Measurements from ENCODE around the gene TANK. TPM values are rescaled to one million over a fixed set of nuclear protein-coding genes. Genes with fewer than 3 reads are reported as not detected.
"Not testable (repeated sequence)": the region's sequence is repeated elsewhere in the genome, so short reads cannot be mapped to it uniquely, and the experiment has no call there.

Gene TANK
- total and polyA plus RNA-seq, 8 donors, result 12.2 to 140 (median 46.1) TPM

DNA sequence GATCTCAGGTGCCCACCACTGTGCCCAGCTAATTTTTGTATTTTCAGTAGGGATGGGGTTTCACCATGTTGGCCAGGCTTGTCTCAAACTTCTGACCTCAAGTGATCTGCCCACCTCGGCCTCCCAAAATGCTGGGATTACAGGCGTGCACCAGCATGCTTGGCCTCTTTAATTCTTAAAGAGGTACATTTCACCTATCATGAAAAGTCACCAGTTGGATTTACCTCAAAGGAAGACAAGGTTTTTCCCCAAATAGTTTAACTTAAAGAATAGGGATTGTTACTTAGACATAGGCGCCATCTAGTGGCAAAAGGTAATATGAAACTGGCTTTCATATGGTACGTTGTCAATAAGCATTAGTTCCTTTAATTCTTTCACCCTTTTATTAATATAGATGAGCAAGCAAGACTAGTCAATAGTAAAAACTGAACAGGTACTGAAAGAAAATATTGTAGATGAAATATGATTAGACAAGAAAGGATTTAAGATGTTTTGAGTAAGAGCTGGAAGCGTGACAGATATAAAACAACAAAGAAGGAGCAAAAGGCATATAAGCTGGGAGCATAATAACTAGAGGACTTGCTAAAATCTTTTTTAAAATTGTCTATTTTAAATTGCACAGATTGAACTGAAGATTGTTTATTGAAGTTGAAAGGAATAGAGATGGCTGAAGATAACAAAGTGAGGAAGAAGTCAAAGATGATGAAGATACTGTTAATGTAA is 113.0 kb downstream of the TANK start:
- H3K27me3 ChIP-seq, result no peaks in the 10 kb centered on the region
- intact Hi-C loops (cut with DNase I; ENCODE audit: low total_unique reads), result loop anchor here (10.0 kb wide), 1 partner anchor 48 kb away; no protein-coding TSS in a partner anchor
- H3K27ac ChIP-seq, result no peak overlapping the region
- no peak for TF ChIP-seq EP300 (IDR thresholded peaks at IDR 0.05)
- no peak for TF ChIP-seq POLR2A (IDR thresholded peaks at IDR 0.05)
- TF ChIP-seq, protein P1, sequence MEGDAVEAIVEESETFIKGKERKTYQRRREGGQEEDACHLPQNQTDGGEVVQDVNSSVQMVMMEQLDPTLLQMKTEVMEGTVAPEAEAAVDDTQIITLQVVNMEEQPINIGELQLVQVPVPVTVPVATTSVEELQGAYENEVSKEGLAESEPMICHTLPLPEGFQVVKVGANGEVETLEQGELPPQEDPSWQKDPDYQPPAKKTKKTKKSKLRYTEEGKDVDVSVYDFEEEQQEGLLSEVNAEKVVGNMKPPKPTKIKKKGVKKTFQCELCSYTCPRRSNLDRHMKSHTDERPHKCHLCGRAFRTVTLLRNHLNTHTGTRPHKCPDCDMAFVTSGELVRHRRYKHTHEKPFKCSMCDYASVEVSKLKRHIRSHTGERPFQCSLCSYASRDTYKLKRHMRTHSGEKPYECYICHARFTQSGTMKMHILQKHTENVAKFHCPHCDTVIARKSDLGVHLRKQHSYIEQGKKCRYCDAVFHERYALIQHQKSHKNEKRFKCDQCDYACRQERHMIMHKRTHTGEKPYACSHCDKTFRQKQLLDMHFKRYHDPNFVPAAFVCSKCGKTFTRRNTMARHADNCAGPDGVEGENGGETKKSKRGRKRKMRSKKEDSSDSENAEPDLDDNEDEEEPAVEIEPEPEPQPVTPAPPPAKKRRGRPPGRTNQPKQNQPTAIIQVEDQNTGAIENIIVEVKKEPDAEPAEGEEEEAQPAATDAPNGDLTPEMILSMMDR (IDR thresholded peaks at IDR 0.05), result peak in 5 of 7 experiments; percentile 14 to 69 (median 53)
- H3K4me3 ChIP-seq, result no peak overlapping the region
- H3K36me3 ChIP-seq, result no peaks in the 10 kb centered on the region
- 41 to 48% (median 43%) methylated on average over 5 of the region's 5 CpGs for WGBS, 5 donors
- no peaks in the 10 kb centered on the region for H3K4me1 ChIP-seq
- peak in 1 of 2 donors; percentile 67 for DNase-seq
- no peaks in the 10 kb centered on the region for H3K9me3 ChIP-seq

DNA sequence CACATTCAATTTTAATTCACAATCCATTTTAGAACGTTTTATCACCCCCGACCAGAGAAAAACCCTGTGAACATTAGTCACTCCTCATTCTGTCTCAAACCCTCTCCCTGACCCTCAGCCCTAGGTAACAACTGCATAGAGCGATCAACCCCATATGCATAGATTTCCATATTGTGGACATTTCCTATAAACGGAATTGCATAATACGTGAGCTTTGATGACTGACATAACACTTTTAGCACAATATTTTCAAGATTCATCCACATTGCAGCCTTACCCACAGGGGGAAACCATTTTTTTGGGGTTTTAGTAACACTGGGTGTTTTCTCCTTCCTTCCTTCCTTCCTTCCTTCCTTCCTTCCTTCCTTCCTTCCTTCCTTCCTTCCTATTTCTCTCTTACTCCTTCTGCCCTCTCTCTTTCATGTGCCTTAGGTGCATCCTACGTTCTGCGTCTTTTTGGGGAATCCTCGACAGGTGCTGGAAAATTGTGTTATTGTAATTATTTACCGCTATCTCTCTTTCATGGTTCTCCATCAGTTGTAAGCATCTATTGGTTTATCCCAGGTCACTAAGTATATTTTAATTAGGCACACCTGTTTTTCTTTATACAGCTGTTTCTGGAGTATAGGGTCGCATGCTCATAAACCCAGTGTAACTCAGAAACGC is 118.5 kb downstream of the TANK start:
- intact Hi-C loops (cut with DNase I; ENCODE audit: low total_unique reads), result loop anchor here (10.0 kb wide), 1 partner anchor 54 kb away; no protein-coding TSS in a partner anchor
- H3K4me3 ChIP-seq, H3K36me3 ChIP-seq, H3K9me3 ChIP-seq, H3K27me3 ChIP-seq, H3K27ac ChIP-seq, H3K4me1 ChIP-seq: not testable (repeated sequence)
- 61 to 68% (median 64%) methylated on average over 11 of the region's 11 CpGs for WGBS, 5 donors
- peak; percentile 7 to 37 for DNase-seq

DNA sequence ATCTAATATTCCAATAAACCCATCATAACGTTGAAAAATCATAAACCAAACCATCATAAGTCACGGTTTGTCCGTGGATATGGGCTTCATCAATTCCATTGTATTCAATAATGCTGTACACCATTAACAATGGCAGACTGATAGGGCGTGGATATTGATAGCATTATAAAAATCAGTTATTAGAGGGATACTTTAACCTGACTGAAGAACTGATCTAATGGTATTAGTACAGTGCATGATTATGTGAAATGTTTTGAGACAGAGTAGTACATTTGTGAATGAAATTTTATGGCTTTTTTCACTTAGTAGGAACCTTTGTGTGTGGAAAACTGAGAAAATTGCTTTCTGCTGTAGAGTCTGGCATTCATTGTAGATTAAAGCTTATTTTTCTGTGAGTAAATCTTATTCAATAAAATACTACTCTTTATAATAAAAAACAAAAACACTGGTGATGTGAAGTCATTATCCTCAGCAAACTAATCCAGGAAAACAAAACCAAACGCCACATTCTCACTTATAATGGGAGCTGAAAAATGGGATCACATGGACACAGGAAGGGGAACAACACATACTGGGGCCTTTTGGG is 119.1 kb downstream of the TANK start:
- not testable (repeated sequence) for H3K27ac ChIP-seq, H3K9me3 ChIP-seq, H3K4me3 ChIP-seq, H3K27me3 ChIP-seq, H3K36me3 ChIP-seq, DNase-seq, H3K4me1 ChIP-seq
- WGBS, 5 donors, result 69 to 78% (median 75%) methylated on average over 5 of the region's 5 CpGs
- intact Hi-C loops (cut with DNase I; ENCODE audit: low total_unique reads), result loop anchor here (10.0 kb wide), 1 partner anchor 55 kb away; no protein-coding TSS in a partner anchor

DNA sequence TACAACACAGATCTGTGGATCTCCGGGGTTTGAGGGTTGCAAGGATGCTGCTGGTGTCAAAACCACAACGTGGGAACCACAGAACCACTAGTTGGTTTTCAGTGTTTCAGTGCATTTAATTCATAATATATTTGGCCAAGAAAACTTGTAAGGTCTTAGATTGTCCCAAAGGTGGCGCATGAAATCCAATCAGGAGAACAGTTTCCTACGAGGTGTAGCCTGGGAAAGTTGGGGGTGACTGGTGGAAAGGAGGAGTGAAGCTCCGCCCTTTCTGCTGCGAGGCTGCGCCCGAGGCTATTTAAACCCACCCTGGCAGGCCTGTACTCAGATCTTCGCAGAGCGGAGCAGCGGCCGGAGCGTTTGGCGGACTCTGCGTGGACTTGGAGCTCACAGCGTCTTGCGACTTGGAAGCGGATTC is 120.7 kb downstream of the TANK start:
- DNase-seq, result peak; percentile 6 to 79
- WGBS, 5 donors, result 74 to 81% (median 75%) methylated on average over 18 of the region's 18 CpGs
- intact Hi-C loops (cut with DNase I; ENCODE audit: low total_unique reads), result not testable (repeated sequence)

DNA sequence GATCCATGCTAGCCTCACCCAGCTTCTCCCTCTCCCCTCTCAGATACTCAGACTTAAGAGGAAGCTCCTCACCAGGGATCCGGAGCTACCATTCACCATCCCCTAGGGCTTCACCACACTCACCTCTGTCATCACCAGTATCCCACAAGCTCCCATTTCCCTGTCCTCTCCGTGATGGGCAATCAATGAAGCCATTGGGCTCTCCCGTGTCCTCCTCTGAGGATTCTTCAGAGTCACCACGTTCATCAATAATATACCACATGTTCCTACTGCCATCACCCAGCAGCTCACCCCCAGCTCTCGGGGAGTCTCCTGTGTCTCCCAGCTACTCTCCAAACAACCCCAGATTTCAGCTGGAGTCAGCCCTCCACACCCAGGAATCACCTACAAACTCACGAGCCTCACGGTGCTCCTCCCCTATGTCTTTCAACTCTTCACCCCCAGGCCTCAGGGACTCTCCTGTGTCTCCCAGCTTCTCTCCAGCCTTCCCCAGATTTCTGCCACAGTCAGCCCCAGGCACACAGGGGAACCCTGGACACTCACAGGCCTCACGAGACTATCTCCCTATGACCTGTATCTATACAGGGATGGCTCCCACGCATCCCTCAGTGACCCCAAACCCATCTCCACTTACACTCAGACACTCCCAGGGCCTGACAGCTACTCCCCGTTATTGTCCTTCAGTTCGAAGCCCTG is 121.5 kb downstream of the TANK start:
- intact Hi-C loops (cut with DNase I; ENCODE audit: low total_unique reads); H3K36me3 ChIP-seq; H3K4me1 ChIP-seq; DNase-seq; H3K27ac ChIP-seq; H3K4me3 ChIP-seq: not testable (repeated sequence)
- H3K9me3 ChIP-seq, result peaks cover 0 to 11% (median 5%) of the 10 kb centered on the region in 4 donors
- H3K27me3 ChIP-seq, result peaks cover 0 to 16% (median 2%) of the 10 kb centered on the region in 3 donors
- WGBS, 5 donors, result 74 to 87% (median 83%) methylated on average over 11 of the region's 11 CpGs

More for the DNA sequence above, 120.7 kb downstream of the TANK start:
- H3K4me3 ChIP-seq, H3K4me1 ChIP-seq, H3K36me3 ChIP-seq, H3K27ac ChIP-seq, H3K9me3 ChIP-seq: not testable (repeated sequence)
- H3K27me3 ChIP-seq, result peaks cover 0 to 16% (median 2%) of the 10 kb centered on the region in 3 donors

DNA sequence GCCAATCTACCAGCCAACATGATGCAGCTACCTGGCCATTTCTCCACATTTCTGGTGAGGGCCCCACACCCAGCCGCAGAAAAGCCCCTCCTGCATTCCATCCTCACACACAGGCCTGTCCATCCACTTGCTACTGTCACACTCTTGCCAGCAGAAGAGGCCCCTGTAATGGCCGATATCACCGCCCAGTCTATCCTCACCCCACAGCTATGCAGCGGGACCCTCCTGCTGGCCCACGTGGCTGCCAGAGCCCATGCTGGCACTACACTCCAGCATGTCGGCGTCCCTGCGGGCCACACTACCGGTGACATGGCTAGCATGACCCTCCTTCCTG is 122.0 kb downstream of the TANK start:
- DNase-seq; H3K36me3 ChIP-seq; H3K4me3 ChIP-seq; intact Hi-C loops (cut with DNase I; ENCODE audit: low total_unique reads); H3K27ac ChIP-seq; H3K4me1 ChIP-seq: not testable (repeated sequence)
- H3K27me3 ChIP-seq, result peaks cover 0 to 16% (median 2%) of the 10 kb centered on the region in 3 donors
- WGBS, 5 donors, result 88 to 96% (median 91%) methylated on average over 9 of the region's 9 CpGs
- H3K9me3 ChIP-seq, result peaks cover 0 to 12% (median 5%) of the 10 kb centered on the region in 4 donors

Data from stomach (tissue), 9 donors.